Esophagus squamous epithelium (tissue), 4 donors: ENCODE measurements around the gene PASD1.

Source experiments
- POLR2A ChIP-seq, 4 donors: fragments of 450-650 bp; IDR thresholded peaks; one replicate each; pipeline ENCODE4 v1.6.1; 2017; ENCODE audit warnings: antibody characterized with exemption in 4 of 4, mild to moderate bottlenecking in 4 of 4, moderate library complexity in 3 of 4
- TF ChIP-seq, protein P1 (sequence below), 6 experiments: fragments of 450-650 bp in 4 of 6; fragments of 200-600 bp in 2 of 6; sonication (generic) in 2 of 6; IDR thresholded peaks; one replicate each; pipeline ENCODE4 v1.5.1; 2016 to 2019; ENCODE audit warnings: antibody characterized with exemption in 6 of 6, mild to moderate bottlenecking in 4 of 6, moderate library complexity in 4 of 6

- TF ChIP-seq, protein P1, sequence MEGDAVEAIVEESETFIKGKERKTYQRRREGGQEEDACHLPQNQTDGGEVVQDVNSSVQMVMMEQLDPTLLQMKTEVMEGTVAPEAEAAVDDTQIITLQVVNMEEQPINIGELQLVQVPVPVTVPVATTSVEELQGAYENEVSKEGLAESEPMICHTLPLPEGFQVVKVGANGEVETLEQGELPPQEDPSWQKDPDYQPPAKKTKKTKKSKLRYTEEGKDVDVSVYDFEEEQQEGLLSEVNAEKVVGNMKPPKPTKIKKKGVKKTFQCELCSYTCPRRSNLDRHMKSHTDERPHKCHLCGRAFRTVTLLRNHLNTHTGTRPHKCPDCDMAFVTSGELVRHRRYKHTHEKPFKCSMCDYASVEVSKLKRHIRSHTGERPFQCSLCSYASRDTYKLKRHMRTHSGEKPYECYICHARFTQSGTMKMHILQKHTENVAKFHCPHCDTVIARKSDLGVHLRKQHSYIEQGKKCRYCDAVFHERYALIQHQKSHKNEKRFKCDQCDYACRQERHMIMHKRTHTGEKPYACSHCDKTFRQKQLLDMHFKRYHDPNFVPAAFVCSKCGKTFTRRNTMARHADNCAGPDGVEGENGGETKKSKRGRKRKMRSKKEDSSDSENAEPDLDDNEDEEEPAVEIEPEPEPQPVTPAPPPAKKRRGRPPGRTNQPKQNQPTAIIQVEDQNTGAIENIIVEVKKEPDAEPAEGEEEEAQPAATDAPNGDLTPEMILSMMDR (IDR thresholded peaks at IDR 0.05): no peak
- TF ChIP-seq POLR2A (IDR thresholded peaks at IDR 0.05): no peak
Observed at GRCh38 chrX:151688695-151689094, 125.2 kb downstream of the PASD1 start.
